ENCODE data around the gene ASTL. TPM values are rescaled to one million over a fixed set of nuclear protein-coding genes. Genes with fewer than 3 reads are reported as not detected.

Gene ASTL
- total and polyA plus RNA-seq, 4 donors: not detected

DNA sequence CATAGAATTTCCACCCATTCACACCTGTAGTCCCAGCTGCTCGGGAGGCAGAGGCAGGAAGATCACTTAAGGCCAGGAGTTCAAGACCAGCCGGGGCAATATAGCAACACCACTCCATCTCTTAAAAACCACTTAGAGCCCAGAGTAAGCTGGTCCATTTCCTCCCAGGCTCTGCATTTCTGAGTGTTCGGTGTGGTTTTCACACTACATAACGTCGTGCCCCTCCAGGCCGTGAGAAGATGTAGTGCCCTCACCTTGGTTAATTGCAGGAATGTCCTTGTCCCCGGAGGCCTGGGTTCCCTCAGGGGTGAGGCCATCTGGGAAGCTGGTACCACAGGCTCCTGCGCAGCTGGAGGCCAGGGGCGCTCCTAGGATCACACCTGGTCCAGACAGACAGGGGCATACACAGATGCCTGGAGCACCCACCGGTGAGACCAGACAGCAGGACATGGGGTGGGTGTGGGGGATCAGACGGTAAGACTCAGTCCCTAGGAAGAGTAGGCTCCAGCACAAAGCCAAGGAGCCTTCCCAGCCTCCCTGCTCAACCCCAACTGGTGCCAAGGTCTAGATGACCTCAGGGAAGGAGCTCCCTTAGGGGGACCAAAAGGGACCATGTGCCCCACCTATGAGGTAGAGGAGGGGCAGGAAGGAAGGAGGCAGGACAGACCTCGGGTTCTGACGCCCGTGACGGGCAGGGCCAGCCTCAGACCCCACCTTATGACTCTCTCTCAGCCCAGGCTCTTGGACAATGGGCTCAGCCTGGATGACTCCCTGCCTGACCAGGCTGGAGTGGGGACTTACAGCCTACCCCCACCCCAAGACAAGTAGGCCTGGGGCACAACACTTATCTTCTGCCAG lies 752 bp downstream of the ASTL start:
- no peaks in the 10 kb centered on the region for H3K27me3 ChIP-seq (ENCODE audit: control insufficient read depth in 4 of 4, insufficient read depth in 4 of 4, low read length in 3 of 4)
- no peak overlapping the region for H3K4me3 ChIP-seq (ENCODE audit: low read depth in 1 of 3, low read length in 3 of 3)
- no peak overlapping the region for H3K9ac ChIP-seq (ENCODE audit: low read depth in 1 of 2, low read length in 2 of 2)
- H3K27ac ChIP-seq (ENCODE audit: low read depth in 1 of 2, low read length in 2 of 2): no peak overlapping the region
- TF ChIP-seq, protein P1, sequence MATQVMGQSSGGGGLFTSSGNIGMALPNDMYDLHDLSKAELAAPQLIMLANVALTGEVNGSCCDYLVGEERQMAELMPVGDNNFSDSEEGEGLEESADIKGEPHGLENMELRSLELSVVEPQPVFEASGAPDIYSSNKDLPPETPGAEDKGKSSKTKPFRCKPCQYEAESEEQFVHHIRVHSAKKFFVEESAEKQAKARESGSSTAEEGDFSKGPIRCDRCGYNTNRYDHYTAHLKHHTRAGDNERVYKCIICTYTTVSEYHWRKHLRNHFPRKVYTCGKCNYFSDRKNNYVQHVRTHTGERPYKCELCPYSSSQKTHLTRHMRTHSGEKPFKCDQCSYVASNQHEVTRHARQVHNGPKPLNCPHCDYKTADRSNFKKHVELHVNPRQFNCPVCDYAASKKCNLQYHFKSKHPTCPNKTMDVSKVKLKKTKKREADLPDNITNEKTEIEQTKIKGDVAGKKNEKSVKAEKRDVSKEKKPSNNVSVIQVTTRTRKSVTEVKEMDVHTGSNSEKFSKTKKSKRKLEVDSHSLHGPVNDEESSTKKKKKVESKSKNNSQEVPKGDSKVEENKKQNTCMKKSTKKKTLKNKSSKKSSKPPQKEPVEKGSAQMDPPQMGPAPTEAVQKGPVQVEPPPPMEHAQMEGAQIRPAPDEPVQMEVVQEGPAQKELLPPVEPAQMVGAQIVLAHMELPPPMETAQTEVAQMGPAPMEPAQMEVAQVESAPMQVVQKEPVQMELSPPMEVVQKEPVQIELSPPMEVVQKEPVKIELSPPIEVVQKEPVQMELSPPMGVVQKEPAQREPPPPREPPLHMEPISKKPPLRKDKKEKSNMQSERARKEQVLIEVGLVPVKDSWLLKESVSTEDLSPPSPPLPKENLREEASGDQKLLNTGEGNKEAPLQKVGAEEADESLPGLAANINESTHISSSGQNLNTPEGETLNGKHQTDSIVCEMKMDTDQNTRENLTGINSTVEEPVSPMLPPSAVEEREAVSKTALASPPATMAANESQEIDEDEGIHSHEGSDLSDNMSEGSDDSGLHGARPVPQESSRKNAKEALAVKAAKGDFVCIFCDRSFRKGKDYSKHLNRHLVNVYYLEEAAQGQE (IDR thresholded peaks at IDR 0.05): no peak
- TF ChIP-seq FOXA1 (IDR thresholded peaks at IDR 0.05): no peak
- no peaks in the 10 kb centered on the region for H3K36me3 ChIP-seq (ENCODE audit: control insufficient read depth in 4 of 4, insufficient read depth in 3 of 4, low read depth in 1 of 4, low read length in 3 of 4)
- WGBS: 81% methylated on average over 15 of the region's 15 CpGs
- no peaks in the 10 kb centered on the region for H3K9me3 ChIP-seq (ENCODE audit: control insufficient read depth in 4 of 4, low read length in 3 of 4)
- no peak for DNase-seq (ENCODE audit: low spot score)
- no peaks in the 10 kb centered on the region for H3K4me1 ChIP-seq (ENCODE audit: control insufficient read depth in 4 of 4, insufficient read depth in 4 of 4, low read length in 3 of 4)

DNA sequence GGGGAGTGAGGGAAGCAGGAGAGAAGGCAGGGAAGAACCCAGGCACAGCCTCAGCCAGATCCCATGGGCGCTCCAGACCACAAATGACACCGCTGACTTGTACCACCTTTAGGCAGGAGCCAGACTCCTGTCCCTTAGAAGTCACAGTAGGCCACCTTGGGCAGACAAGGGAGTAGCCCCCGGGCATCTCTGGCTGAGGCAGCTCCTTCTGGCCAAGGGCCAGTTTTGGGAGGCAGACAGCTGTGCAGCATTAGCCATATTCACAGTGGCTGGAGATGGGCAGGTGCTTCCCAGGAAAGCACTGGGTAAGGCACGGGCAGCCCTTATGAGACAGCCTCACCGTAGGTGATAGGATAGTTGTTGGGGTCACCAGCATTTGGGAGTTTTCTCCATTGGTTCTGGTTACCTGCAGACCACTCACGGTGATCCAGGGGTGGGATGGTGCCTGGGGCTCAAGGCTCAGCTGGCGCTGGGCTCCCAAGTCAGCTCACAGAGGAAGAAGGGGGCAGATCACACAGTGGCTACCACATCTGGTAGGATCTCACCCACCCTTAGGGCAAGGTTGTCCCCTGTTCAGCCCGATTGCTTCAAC lies 2.1 kb downstream of the ASTL start:
- H3K36me3 ChIP-seq (ENCODE audit: control insufficient read depth in 4 of 4, insufficient read depth in 3 of 4, low read depth in 1 of 4, low read length in 3 of 4): no peaks in the 10 kb centered on the region
- H3K9ac ChIP-seq (ENCODE audit: low read depth in 1 of 2, low read length in 2 of 2): no peak overlapping the region
- DNase-seq (ENCODE audit: low spot score): no peak

More for the DNA sequence above, 2.1 kb downstream of the ASTL start:
- Histone ChIP-seq H3K4me1 (ENCODE audit: control insufficient read depth in 4 of 4, insufficient read depth in 4 of 4, low read length in 3 of 4) (no peaks in the 10 kb centered on the region), H3K4me3 (ENCODE audit: low read depth in 1 of 3, low read length in 3 of 3) (no peak overlapping the region), H3K27ac (ENCODE audit: low read depth in 1 of 2, low read length in 2 of 2) (no peak overlapping the region), H3K9me3 (ENCODE audit: control insufficient read depth in 4 of 4, low read length in 3 of 4) (no peaks in the 10 kb centered on the region), H3K27me3 (ENCODE audit: control insufficient read depth in 4 of 4, insufficient read depth in 4 of 4, low read length in 3 of 4) (no peaks in the 10 kb centered on the region)
- TF ChIP-seq RAD21 (IDR thresholded peaks at IDR 0.05) (no peak), TAF1 (conservative IDR thresholded peaks at IDR 0.05) (no peak), GABPA (IDR thresholded peaks at IDR 0.05 in 1 of 2, conservative IDR thresholded peaks at IDR 0.05 in 1 of 2) (no peak), HNF4G (IDR thresholded peaks at IDR 0.05) (no peak), EGR1 (IDR thresholded peaks at IDR 0.05; ENCODE audit: low read depth in 2 of 2) (no peak), JUND (IDR thresholded peaks at IDR 0.05) (no peak), FOXA1 (IDR thresholded peaks at IDR 0.05) (no peak), FOXA2 (IDR thresholded peaks at IDR 0.05) (no peak), SP1 (IDR thresholded peaks at IDR 0.05) (no peak), NR2F2 (IDR thresholded peaks at IDR 0.05) (no peak), YY1 (IDR thresholded peaks at IDR 0.05) (no peak), RXRA (IDR thresholded peaks at IDR 0.05) (no peak), HNF4A (conservative IDR thresholded peaks at IDR 0.05) (no peak)
- TF ChIP-seq, protein P2, sequence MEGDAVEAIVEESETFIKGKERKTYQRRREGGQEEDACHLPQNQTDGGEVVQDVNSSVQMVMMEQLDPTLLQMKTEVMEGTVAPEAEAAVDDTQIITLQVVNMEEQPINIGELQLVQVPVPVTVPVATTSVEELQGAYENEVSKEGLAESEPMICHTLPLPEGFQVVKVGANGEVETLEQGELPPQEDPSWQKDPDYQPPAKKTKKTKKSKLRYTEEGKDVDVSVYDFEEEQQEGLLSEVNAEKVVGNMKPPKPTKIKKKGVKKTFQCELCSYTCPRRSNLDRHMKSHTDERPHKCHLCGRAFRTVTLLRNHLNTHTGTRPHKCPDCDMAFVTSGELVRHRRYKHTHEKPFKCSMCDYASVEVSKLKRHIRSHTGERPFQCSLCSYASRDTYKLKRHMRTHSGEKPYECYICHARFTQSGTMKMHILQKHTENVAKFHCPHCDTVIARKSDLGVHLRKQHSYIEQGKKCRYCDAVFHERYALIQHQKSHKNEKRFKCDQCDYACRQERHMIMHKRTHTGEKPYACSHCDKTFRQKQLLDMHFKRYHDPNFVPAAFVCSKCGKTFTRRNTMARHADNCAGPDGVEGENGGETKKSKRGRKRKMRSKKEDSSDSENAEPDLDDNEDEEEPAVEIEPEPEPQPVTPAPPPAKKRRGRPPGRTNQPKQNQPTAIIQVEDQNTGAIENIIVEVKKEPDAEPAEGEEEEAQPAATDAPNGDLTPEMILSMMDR (IDR thresholded peaks at IDR 0.05; ENCODE audit: low read depth, low read length, missing input control): no peak
- TF ChIP-seq, protein P3, sequence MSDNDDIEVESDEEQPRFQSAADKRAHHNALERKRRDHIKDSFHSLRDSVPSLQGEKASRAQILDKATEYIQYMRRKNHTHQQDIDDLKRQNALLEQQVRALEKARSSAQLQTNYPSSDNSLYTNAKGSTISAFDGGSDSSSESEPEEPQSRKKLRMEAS (IDR thresholded peaks at IDR 0.05): no peak
- TF ChIP-seq, protein P4, sequence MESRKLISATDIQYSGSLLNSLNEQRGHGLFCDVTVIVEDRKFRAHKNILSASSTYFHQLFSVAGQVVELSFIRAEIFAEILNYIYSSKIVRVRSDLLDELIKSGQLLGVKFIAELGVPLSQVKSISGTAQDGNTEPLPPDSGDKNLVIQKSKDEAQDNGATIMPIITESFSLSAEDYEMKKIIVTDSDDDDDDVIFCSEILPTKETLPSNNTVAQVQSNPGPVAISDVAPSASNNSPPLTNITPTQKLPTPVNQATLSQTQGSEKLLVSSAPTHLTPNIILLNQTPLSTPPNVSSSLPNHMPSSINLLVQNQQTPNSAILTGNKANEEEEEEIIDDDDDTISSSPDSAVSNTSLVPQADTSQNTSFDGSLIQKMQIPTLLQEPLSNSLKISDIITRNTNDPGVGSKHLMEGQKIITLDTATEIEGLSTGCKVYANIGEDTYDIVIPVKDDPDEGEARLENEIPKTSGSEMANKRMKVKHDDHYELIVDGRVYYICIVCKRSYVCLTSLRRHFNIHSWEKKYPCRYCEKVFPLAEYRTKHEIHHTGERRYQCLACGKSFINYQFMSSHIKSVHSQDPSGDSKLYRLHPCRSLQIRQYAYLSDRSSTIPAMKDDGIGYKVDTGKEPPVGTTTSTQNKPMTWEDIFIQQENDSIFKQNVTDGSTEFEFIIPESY (IDR thresholded peaks at IDR 0.05): no peak
- TF ChIP-seq, protein P5, sequence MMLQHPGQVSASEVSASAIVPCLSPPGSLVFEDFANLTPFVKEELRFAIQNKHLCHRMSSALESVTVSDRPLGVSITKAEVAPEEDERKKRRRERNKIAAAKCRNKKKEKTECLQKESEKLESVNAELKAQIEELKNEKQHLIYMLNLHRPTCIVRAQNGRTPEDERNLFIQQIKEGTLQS (IDR thresholded peaks at IDR 0.05): no peak
- TF ChIP-seq, protein P1 (IDR thresholded peaks at IDR 0.05): no peak
- WGBS: 89% methylated on average over 8 of the region's 8 CpGs

Data from liver (tissue), 9 donors.